Peyer's patch (tissue), 4 donors: ENCODE measurements around the gene POU6F2.

ENCODE experiments used
- CTCF ChIP-seq, 6 experiments: fragments of 450-650 bp in 4 of 6; fragments of 200-600 bp in 2 of 6; sonication (generic) in 1 of 6; IDR thresholded peaks; one replicate each; pipeline ENCODE4 v1.5.1; 2017 to 2019; ENCODE audit warnings: antibody characterized with exemption in 6 of 6, mild to moderate bottlenecking in 3 of 6, moderate library complexity in 1 of 6
- POLR2A ChIP-seq, 2 donors: fragments of 450-650 bp; IDR thresholded peaks; one replicate each; pipeline ENCODE4 v1.5.1; 2017; ENCODE audit warnings: antibody characterized with exemption in 2 of 2, mild to moderate bottlenecking in 2 of 2, moderate library complexity in 2 of 2

GRCh38 chr7:39017369-39017915 is 39.7 kb downstream of the POU6F2 start:
- TF ChIP-seq POLR2A (IDR thresholded peaks at IDR 0.05) (no peak), CTCF (IDR thresholded peaks at IDR 0.05) (no peak)
